SK-MEL-5 (cell line): ENCODE measurements around the gene SMCR8. TPM values are rescaled to one million over a fixed set of nuclear protein-coding genes. Genes with fewer than 3 reads are reported as not detected.

ENCODE experiments used
- total RNA-seq: library from RNA; depleted of rRNA; stranded (reverse); fragments of >200 nt; shearing (Covaris generic); gene quantifications from 2 replicates; pipeline ENCODE4 v1.2.3, GENCODE V29; 2014; rRNA removed

The SMCR8 gene
- total RNA-seq, 1 experiment from 2014 or later = 22.0 TPM

Other genes with a start within 250 kb of the SMCR8 start
- 43.0 and 44.2 TPM in 2 replicates for gene DRG2, start 227.3 kb upstream of the SMCR8 start, total RNA-seq
- 0.08 and 0.16 TPM in 2 replicates for gene MYO15A, start 206.5 kb upstream of the SMCR8 start, total RNA-seq
- 85.5 and 97.6 TPM in 2 replicates for gene ALKBH5, start 131.5 kb upstream of the SMCR8 start, total RNA-seq
- 16.9 and 18.0 TPM in 2 replicates for gene LLGL1, start 89.7 kb upstream of the SMCR8 start, total RNA-seq
- gene FLII, start 56.6 kb upstream of the SMCR8 start, total RNA-seq = 96.0 and 113 TPM in 2 replicates
- gene MIEF2, start 54.6 kb upstream of the SMCR8 start, total RNA-seq = 5.4 TPM in 2 replicates
- 31.8 and 32.0 TPM in 2 replicates for gene TOP3A, start 299 bp upstream of the SMCR8 start, total RNA-seq
- gene SHMT1, start 48.3 kb downstream of the SMCR8 start, total RNA-seq = 20.5 and 21.4 TPM in 2 replicates
- gene EVPLL, start 62.5 kb downstream of the SMCR8 start, total RNA-seq = not detected in 2 replicates
- not detected in 2 replicates for gene LGALS9C, start 161.5 kb downstream of the SMCR8 start, total RNA-seq